Sigmoid colon (tissue), 7 donors: ENCODE measurements around the gene CASR. TPM values are rescaled to one million over a fixed set of nuclear protein-coding genes. Genes with fewer than 3 reads are reported as not detected.

ENCODE experiments used
- DNase-seq: peaks from one replicate; pipeline ENCODE4 v3.0.0-alpha.2; 2019
- H3K27ac ChIP-seq, 4 donors: fragments of 200-600 bp; sonication (generic); one replicate each; pipeline ENCODE4 v1.5.1; 2016 to 2019; ENCODE audit warnings: mild to moderate bottlenecking in 1 of 4
- H3K27me3 ChIP-seq, 3 donors: fragments of 200-600 bp; sonication (generic); one replicate each; pipeline ENCODE4 v1.5.1; 2019; ENCODE audit warnings: mild to moderate bottlenecking in 1 of 3
- H3K36me3 ChIP-seq, 4 donors: fragments of 200-600 bp; sonication (generic); one replicate each; pipeline ENCODE4 v1.5.1; 2016 to 2019
- H3K4me1 ChIP-seq, 4 donors: fragments of 200-600 bp; sonication (generic); one replicate each; pipeline ENCODE4 v1.5.1; 2017 to 2019
- H3K4me3 ChIP-seq, 4 donors: fragments of 200-600 bp; sonication (generic); one replicate each; pipeline ENCODE4 v1.5.1; 2017 to 2019; ENCODE audit warnings: mild to moderate bottlenecking in 2 of 4, moderate library complexity in 1 of 4
- H3K9me3 ChIP-seq, 4 donors: fragments of 200-600 bp in 3 of 4; sonication (generic) in 3 of 4; one replicate each; pipeline versions ENCODE4 v1.5.1 to v1.6.1; 2013 to 2019
- EP300 ChIP-seq, 4 donors: sonication (generic); formaldehyde crosslinking; IDR thresholded peaks; one replicate each; pipeline ENCODE4 v1.6.1; 2017; ENCODE audit warnings: antibody characterized with exemption in 4 of 4
- POLR2A ChIP-seq, 2 donors: fragments of 450-650 bp; IDR thresholded peaks; one replicate each; pipeline ENCODE4 v1.6.1; 2016; ENCODE audit warnings: antibody characterized with exemption in 2 of 2, mild to moderate bottlenecking in 2 of 2, moderate library complexity in 2 of 2
- POLR2AphosphoS5 ChIP-seq, 4 donors: sonication (generic); formaldehyde crosslinking; IDR thresholded peaks; one replicate each; pipeline ENCODE4 v1.6.1; 2017; ENCODE audit warnings: antibody characterized with exemption in 4 of 4
- whole genome bisulfite sequencing, 2 donors: extraction: QIAGEN DNeasy Blood & Tissue Kit; methylation state at CpG; one replicate each; pipeline ENCODE4 v1.1.7; 2013; 5-methylcytosine and 5-hydroxymethylcytosine counted together
- intact Hi-C: fragments of 100-400 bp; cut with DNase I; formaldehyde crosslinking; loops from one replicate; pipeline ENCODE4 v1.15.1; 2023
- polyA plus RNA-seq, 3 donors: library from polyadenylated mRNA; stranded (reverse); fragments of 200-250 nt; gene quantifications; one replicate each; pipeline ENCODE4 v1.2.3, GENCODE V29; 2013
- total RNA-seq, 4 donors: library from RNA; depleted of rRNA; stranded (reverse); fragments of >200 nt; gene quantifications; one replicate each; pipeline ENCODE4 v1.1.0, GENCODE V29; 2016
- TF ChIP-seq, protein P1 (sequence below), 4 experiments: fragments of 450-650 bp in 3 of 4; fragments of 200-600 bp in 1 of 4; IDR thresholded peaks; one replicate each; pipeline ENCODE4 v1.5.1; 2016 to 2019; ENCODE audit warnings: antibody characterized with exemption in 4 of 4, mild to moderate bottlenecking in 3 of 4, moderate library complexity in 2 of 4
- donor health status: healthy with polysubstance abuse.
- donor health status: Bipolar disorder and iron deficiency.
- donor health status: healthy.

Gene CASR
- total and polyA plus RNA-seq, 7 donors: under 0.01 to 0.14 (median under 0.01) TPM; not detected in 2

DNA sequence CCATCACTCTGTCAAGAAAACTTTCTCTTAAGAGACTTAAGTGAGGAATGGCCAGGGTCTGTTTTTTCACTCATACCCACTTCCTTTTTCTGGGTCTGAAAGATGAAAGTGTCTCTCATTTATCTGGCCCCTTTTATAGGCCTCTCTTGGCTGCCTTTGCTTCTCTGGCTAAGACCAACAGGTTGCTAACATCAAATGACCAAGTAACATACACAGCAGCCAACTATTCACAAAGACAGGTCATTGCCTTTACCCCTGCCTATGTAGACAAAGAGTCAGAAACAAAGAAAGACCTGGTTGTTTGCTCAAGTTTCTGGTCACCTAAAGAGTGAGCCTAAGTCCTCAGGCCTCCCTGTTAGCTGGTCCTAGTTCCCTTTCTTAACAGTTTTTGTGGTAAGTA, 117.6 kb downstream of the CASR start:
- no peak for DNase-seq
- H3K4me1 ChIP-seq: no peaks in the 10 kb centered on the region
- H3K36me3 ChIP-seq: no peaks in the 10 kb centered on the region
- no peak overlapping the region for H3K4me3 ChIP-seq
- no peaks in the 10 kb centered on the region for H3K27me3 ChIP-seq
- TF ChIP-seq POLR2AphosphoS5 (IDR thresholded peaks at IDR 0.05): no peak
- TF ChIP-seq, protein P1, sequence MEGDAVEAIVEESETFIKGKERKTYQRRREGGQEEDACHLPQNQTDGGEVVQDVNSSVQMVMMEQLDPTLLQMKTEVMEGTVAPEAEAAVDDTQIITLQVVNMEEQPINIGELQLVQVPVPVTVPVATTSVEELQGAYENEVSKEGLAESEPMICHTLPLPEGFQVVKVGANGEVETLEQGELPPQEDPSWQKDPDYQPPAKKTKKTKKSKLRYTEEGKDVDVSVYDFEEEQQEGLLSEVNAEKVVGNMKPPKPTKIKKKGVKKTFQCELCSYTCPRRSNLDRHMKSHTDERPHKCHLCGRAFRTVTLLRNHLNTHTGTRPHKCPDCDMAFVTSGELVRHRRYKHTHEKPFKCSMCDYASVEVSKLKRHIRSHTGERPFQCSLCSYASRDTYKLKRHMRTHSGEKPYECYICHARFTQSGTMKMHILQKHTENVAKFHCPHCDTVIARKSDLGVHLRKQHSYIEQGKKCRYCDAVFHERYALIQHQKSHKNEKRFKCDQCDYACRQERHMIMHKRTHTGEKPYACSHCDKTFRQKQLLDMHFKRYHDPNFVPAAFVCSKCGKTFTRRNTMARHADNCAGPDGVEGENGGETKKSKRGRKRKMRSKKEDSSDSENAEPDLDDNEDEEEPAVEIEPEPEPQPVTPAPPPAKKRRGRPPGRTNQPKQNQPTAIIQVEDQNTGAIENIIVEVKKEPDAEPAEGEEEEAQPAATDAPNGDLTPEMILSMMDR (IDR thresholded peaks at IDR 0.05): no peak
- TF ChIP-seq POLR2A (IDR thresholded peaks at IDR 0.05): no peak
- TF ChIP-seq EP300 (IDR thresholded peaks at IDR 0.05): no peak
- peaks cover 0 to 3% (median 1%) of the 10 kb centered on the region in 4 donors for H3K9me3 ChIP-seq
- no peak overlapping the region for H3K27ac ChIP-seq
- intact Hi-C loops: no loop called here

DNA sequence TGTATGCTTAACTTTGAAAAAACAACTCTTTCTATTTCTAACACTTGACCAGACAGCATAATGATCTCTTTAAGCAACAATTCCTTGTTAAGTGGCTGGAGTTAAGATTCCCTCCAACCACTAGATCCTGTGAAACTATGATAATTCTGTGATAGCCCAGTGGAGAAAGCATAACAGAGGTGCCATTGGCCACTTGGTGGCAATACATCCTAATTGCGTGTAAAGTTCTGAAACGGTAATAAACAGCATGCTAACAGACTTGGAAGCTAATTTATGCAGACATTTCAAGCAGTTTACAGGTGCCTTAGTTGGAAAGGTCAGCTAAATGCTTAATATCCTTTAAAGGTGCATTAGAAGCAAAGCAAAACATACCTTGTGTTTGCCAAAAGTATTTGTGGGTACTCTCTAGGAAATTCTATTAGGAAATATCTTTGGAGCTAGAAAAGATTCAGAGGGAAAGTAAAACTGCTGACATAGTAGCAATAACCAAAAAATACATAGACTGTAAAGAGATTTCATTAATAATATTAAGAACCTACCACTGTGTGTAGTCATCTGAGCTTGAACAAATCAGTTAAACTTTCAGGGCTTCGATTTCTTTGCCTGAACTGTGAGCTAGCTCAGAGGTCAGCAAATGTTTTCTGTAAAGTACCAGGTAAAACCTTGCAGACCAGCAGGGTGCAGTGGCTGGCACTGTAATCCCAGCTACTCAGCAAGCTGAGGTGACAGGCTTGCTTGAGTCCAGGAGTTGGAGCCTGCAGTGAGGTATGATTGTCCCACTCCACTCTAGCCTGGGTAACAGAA, 122.6 kb downstream of the CASR start:
- H3K4me1 ChIP-seq: no peaks in the 10 kb centered on the region
- no peak overlapping the region for H3K4me3 ChIP-seq
- H3K27me3 ChIP-seq: no peaks in the 10 kb centered on the region
- 9 to 37% methylated on average over 3 of the region's 3 CpGs for WGBS, 2 donors
- DNase-seq: no peak
- H3K9me3 ChIP-seq: no peaks in the 10 kb centered on the region
- H3K36me3 ChIP-seq: no peaks in the 10 kb centered on the region
- H3K27ac ChIP-seq: no peak overlapping the region
- TF ChIP-seq POLR2AphosphoS5 (IDR thresholded peaks at IDR 0.05) (no peak), POLR2A (IDR thresholded peaks at IDR 0.05) (no peak), EP300 (IDR thresholded peaks at IDR 0.05) (no peak)
- TF ChIP-seq, protein P1 (IDR thresholded peaks at IDR 0.05): no peak
- intact Hi-C loops: no loop called here

DNA sequence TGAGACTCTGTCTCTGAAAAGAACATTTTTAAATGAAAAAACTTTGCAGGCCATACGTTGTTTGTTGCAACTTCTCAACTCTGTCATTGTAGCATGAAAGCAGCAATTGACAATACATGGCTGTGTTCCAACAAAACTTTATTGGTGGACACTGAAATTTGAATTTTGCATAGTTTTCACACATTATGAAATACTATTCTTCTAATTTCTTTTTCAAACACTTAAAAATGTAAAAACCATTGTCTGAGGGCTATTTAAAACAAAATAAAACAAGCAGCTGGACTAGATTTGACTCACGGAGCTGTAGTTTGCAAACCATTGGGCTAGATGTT, 123.1 kb downstream of the CASR start:
- Histone ChIP-seq H3K4me3 (no peak overlapping the region), H3K4me1 (no peaks in the 10 kb centered on the region), H3K36me3 (no peaks in the 10 kb centered on the region), H3K27me3 (no peaks in the 10 kb centered on the region), H3K9me3 (no peaks in the 10 kb centered on the region), H3K27ac (no peak overlapping the region)
- WGBS, 2 donors: 43 to 62% methylated on average over 2 of the region's 2 CpGs
- TF ChIP-seq POLR2A (IDR thresholded peaks at IDR 0.05): no peak
- TF ChIP-seq POLR2AphosphoS5 (IDR thresholded peaks at IDR 0.05): no peak
- TF ChIP-seq, protein P1 (IDR thresholded peaks at IDR 0.05): no peak
- TF ChIP-seq EP300 (IDR thresholded peaks at IDR 0.05): no peak
- no peak for DNase-seq
- intact Hi-C loops: no loop called here

DNA sequence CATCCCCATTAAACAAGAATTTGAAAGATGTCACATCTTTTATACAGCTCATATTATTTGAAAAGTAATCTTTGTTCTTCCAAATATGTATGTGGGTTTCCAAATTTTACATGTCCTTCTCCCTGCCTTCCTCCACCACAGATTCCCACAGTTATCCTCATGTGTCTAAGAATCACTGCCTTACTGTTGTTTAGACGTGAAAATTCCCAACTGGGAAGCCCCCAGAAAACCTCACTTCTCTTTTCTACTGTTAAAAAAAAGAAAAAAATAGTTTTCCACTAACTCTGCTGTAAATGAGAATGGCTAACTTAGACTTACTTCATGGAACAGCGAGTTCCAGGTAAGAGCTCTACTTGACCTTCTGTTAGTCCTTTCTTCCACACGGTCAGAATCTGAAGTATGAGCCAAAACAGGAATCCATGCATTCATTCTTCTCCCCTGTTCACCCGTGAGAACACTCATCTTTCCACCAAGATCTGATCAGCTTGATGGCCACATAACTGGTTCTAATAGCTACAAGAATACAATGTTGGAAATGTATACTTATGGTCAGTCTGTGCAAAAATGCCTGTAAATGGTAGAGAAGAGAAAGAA, 123.7 kb downstream of the CASR start:
- H3K27ac ChIP-seq: no peak overlapping the region
- no peaks in the 10 kb centered on the region for H3K9me3 ChIP-seq
- WGBS, 2 donors: 81 to 87% methylated on average over 4 of the region's 4 CpGs
- H3K36me3 ChIP-seq: no peaks in the 10 kb centered on the region
- H3K4me3 ChIP-seq: no peak overlapping the region
- no peaks in the 10 kb centered on the region for H3K27me3 ChIP-seq
- TF ChIP-seq POLR2AphosphoS5 (IDR thresholded peaks at IDR 0.05) (no peak), POLR2A (IDR thresholded peaks at IDR 0.05) (no peak), EP300 (IDR thresholded peaks at IDR 0.05) (no peak)
- TF ChIP-seq, protein P1 (IDR thresholded peaks at IDR 0.05): no peak
- intact Hi-C loops: no loop called here
- no peak for DNase-seq
- H3K4me1 ChIP-seq: no peaks in the 10 kb centered on the region
